HG02970 (cell line): ENCODE results near the gene SKP1.

Experiments used
- ATAC-seq: cut with Tn5 transposase; IDR thresholded peaks from one replicate; pipeline ENCODE4 v1.9.1; 2021; ENCODE audit warnings: mild to moderate bottlenecking, moderate library complexity, moderate number of reproducible peaks; ENCODE audit not compliant: unreplicated experiment, low FRiP score

Gene SKP1

DNA sequence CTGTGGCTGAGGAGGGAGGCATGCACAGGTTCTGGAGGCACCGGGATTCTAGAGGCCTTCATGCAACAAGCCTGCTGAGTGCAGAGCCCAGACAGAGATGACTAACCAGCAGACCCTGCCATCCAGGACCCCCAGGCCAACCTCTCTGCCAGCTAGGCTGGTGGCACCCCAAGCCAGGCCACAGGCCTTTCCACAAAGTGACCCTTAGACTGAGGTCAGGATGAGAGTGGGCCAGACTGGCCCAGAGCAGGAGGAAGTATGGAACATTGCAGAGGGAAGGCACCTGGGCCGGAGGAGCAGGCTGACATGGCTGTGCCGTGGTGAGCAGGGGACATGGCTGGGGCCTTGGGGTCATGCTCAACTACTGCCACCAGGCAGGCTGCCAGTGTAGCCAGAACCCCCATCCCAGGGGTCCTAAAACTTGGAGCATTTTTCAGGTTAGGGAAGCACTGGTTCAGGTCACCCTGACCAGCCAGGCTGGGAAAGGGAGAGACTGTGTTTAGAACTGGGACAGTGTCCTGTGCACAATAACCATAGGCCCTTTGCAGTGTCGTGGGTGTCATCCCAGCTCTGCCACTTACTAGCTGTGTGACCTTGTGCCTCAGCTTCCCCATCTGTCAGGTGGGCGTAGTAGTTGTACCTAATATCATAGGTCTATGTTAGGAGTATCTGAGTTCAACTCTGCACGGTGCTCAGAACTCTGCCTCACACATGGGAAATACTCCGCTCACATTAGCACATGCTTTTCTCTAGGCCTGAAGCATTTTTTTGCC lies 45.0 kb downstream of the SKP1 start:
- ATAC-seq, result no peak

DNA sequence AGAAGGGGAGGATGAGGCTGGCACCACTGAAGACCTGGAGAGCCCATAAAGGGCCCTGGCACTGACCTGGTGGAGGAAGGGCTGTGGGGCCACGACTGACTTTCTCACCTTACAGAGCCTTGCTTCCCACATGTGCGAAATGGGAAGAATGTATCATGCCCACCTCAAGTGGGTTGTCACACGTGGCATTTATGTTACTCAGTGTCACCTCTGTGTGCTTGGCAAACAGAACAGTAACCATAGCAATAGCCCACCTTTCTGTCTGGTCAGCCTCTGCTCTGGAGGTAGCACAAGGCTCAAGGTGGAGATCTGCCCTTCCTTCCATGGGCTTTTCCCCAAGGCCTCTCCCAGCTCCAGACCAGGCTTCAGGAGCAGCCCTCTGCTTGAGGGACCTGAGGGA lies 45.6 kb downstream of the SKP1 start:
- ATAC-seq, result no peak

DNA sequence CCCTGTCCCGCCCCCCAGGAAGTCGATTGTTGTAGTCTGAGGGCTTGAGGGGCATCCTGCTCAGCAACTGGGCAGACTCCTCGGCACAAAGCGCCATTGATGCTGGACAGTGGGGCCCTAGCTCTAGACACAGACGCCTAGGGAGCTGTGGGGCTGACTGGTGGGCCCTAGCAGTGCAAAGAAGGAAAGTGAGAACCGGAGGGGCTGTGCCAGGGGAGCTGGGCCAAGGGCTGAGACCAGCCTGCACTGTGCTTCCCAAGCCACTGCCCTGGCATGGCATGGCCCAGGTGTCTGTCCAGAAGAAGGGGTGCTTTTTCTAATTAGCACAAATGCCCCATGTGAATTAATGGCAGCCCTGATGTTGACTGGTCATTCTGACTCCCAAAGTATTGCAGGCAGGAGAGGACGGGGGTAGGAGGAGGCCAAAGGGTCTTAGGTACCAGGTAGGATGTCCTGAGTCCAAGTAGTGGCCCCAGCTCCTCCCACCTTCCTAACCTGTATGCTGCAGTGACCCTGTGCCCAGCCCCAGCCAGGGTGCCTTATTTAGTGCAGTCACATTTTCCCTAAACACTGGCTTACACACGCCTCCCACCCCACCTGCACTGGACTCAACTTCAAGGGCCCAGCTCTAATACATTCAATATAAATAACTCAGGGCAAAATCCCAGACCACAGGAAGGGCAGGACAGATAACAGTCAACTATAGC lies 46.4 kb downstream of the SKP1 start:
- no peak for ATAC-seq

DNA sequence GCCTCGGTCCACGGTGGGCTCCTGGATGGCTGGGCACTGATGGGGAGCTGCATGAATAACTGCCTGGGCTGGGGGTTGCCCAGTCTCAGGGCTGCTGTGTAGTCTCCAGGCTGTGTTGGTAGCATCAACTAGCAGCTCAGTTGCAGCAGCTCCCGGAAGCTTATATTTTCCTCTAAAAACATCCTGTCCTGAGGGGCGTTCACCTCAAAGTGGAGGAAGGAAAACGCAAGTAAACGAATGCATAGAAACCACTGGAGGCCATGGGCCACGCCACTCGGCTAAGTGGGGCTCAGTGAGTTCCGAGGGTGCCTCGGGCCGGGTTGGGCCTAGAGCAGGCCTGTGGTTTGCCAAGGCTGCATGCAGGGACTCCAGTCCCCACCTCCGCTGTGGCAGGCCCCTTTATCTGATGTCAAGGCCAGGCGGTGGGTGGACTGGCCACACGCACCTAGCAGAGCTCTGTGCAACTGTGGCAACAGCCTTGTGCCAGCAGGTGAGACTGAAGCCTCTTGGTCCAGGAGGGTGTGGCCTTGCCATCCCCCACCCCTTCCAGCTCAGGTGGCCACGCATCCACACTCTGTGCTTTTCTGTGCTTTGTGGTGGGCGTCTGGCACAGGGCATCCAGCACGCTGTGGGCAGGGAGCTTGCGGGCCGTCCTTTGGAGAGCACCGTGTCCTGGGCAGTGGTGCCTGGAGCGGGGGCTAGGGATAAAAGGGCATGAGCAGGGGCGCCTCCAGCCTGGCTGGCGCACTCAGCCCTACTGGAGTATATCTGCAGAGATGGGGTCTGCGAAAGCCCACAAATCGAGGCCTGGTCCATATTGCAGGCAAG lies 47.1 kb downstream of the SKP1 start:
- no peak for ATAC-seq

DNA sequence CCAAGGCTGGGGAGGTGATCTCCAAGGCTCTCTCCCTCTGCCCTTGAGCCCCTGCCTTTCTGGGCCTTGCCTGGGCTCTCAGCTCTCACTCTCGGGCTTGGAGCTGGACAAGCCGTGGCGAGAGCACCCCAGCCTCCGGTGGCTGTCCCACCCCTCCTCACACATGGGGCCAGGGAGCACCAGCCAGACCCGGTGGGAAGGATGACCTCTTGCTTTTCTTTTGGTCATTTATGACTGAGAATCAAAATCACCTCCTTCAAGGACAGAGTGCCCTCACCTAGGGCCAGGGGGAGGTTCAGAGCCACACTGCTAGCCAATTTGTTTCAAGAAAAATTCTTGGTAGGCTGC lies 48.1 kb downstream of the SKP1 start:
- ATAC-seq, result no peak

DNA sequence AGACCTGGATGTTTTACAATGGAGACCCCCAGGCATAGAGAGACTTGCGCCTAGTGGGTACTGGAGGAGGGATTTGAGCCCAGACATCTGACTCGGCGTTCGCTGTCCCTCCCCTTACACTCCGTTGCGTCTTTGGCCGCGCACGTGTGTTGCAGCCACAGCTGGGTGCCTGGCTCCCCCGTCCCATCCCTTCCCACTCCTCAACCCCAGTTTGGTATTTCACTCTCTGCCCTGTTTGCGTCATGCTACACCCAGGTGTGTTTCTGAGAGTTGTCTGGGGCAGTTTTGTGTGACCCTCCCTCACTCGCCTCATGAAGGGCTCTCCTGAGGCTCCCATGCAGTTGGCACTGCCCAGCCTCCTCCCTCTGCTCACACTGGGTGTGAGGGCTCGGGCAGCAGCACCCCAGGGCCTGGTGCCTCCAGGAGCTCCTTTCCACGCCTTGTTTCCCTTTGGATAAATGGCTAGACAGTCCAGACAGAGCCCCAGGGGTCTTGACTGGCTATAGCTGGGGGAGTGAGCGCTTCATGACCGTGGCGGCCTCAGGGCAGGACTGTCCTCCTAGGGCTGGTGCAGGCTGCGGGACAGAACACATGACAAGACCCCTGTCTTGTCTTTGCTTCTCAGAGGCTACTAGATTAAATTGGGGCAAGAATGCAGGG lies 48.6 kb downstream of the SKP1 start:
- no peak for ATAC-seq

DNA sequence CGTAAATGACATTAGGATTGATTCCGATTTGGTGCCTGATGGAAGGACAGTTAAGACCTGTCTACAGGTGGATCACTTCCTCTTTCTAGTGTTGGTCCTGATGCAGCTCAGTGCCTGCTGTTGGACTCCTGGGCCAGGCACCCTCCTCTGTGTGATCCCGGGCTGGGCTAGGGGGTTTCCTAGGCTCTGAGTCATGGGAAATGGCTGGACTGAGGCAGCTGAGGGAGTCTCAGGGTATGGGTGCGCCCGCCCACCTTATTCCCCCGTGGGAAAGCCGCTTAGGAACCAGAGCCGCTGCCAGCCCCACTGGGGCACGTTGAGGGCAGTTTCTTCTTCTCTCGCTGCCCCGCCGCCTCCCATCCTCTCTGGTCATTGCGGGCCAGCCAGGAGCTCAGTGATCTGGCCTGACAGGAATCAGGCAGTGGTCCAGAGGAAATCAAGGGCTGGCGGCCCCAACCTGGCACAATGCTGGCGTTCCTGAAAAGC lies 49.3 kb downstream of the SKP1 start:
- no peak for ATAC-seq

DNA sequence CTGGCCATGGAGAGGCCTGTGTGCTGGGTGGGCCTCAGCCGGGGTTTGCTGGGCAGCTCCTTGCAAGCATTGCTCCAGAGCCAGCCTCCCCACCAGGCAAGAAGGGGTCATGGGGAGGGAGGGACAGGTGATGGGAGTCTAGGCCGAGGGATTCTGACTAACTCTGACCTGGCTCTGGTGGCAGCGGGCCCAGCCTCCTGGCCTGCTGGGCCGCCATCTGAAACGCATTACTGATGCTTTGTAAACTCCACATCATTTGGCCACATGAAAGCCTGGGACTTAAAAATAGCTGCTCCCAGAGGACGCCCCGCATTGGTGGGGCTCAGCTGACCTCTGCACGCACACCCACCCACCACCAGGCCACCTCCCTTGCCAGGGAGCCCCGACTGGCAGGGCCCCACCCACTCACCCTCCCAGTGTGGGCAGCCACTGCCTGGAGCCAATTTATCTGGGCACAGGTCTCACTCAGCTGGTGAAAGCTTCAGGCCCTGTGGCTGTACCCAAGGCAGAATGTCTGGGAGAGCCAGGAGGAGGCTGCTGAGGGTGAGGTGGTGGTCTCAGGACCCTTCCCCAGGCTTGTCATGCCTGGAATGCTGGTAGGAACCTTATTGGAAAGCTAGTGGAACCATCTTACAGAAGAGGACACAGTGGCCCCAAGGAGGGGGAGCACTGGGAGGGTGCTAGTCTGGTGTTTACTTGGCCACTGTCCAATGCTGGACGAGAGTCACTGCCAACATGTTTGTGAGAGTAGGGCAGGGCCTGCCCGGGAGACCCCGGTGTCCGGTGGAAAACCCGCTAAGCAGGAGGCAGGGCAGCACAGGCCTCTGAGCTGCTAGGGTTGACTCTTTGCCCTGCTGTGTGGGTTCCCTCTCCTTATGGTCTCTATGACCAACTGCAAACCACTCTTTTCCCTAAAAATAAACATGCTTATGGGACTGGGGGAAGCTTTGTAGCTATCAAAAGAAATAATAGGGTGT lies 51.4 kb downstream of the SKP1 start:
- no peak for ATAC-seq

DNA sequence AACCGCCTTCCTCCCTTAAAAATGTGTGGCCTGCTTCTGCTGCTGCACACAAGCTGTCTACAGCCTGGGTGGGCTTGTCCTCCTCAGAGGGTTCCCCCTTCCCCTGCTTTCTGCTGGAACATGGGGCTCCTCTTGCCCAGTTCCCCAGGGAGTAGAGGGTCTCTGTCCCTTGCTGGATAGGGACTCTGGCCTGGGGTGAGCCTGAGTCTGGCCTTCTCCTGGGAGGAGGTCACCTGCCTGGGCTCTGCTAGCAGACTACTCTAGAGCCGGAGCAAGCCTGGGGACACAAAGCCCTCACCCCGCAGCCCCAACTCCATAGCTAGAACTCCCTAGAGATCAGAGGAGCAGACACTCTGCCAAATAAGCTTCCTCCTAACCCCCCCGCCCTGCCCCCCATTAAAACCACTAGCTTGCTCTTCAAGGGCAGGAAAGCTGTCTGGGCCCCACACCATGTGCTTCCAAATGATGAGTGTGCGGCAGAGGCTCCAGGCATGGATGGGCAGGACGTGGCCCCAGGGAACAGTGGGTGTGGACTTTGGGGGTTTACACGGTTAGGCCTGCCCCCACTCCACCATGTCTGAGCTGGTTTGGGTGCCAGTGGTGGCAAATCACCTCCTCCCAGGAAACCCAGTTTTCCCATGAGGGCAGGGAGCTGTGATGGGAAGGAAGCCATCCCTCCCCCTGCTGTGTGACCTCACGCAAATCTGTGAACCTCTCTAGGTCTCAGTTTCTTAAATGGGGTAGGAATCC lies 52.3 kb downstream of the SKP1 start:
- ATAC-seq, result no peak

DNA sequence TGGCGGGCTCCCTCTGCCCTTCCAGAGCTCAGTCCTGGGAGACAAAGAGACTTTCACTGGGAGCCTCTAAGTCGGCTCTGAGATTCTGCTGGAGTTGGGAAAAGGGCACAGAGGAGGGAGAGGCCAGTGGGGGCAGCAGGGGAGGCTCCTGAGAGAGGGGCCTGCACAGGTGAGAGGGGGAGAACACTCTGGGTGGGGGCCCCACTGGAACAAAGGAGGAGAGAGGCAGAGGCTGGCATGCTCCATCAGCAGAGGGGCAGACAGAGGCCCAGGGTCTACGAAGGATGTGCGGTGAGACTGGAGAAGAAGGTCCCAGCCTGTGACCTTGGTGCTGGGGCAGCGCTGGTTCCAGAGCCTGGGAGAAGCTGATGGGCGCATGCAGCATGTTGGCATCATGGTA lies 53.4 kb downstream of the SKP1 start:
- ATAC-seq, result no peak

DNA sequence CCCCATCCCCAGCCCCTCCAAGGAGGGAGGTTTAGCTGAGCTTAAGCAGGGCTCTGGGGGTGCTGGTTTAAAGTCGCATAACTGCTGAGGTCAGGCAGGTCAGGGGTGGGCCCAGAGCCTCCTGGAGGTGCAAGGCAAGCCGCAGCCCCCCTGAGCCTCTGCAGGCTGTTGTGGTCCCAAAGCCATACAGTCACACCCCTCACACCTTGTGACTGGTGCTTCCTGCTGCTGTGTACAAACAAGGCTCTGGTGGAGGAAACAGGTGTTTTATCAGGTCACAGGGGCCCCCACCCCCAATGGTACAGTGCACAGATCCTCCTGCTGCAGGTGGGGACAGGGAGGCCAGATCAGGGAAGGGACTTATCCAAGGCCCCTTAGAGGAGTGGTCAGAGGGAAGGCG lies 54.2 kb downstream of the SKP1 start:
- ATAC-seq, result no peak

DNA sequence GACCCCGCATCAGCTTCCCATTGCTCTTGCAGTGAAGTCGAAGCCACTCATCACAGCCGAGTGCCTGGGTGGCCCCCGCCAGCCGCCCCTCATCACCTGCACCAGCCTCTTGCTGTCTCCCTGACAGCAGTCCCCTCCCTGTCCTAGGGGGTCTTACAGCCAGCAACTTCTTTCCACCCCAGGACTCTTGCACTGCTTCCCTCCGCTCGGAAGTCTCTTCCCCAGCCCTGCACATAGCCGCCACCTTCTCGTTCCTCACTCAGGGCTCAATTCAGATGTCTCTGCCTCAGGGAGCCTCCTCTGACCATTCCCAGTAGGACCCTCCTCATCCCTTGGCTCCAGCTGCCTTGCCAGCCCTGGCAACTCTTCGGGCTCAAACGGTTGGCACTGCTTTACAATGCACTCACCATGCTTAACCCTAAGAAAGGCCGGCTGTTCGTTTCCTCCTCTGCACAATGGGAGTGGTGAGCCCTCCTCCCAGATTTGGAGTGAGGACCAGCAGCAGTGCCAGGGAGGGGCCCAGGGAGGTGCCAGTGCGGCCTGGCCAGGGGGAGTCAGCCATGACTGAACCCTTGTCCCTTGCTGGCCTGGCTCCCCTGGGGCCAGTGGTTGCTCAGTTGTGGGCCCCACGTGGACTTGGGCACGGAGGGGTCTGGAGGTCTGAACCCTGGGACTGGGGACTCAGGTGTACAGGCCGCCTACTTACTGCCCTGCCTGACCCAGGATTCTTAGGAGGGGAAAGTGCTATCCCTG lies 56.2 kb downstream of the SKP1 start:
- no peak for ATAC-seq

DNA sequence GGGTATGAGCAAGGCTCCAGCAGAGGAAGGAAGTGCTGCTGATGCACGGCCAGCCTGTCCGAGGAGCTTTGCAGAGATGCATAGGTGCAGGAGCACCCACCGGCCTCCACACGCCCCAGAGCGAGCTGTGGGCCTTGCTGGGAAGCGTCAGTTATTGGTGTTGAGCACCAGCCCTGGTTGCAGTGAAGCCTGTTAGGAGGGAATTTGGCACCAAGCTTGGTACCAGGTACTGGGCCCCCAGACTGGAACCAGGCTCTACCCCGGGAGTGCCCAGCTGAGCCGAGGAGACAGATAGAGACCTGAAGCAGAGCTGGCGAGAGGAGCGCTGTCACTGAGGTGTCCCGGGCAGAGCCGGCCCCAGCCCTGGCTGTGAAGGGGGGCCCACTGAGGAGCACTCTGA lies 57.0 kb downstream of the SKP1 start:
- no peak for ATAC-seq

DNA sequence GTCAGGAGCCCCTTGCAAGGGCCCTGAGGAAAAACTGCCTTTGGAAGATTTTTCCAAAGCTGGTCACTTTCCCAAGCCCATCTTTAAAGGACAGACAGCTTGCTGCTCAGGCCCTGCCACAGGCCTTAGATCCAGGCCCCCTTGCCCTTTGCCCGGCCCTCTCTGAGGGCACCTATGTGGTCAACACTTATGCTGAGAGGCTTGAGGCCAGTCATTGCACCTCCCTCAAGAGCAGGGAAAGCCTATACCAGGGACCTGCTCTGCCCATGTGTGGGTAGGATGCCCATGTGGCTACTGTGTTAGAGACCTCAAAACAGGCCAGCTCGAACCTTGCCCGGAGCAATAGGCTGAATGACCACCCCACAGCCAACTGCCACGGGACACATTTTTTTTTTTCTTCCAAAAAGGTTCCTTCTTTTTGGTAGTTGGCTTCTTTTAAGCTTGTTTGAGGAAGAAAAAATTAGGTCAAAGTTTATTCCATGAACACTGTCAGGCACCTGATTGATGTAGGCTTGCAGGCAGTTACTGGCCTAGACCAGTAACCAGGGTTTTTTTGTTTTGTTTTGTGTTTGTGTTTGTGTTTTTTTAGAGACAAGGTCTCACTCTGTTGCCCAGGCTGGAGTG lies 58.4 kb downstream of the SKP1 start:
- no peak for ATAC-seq

DNA sequence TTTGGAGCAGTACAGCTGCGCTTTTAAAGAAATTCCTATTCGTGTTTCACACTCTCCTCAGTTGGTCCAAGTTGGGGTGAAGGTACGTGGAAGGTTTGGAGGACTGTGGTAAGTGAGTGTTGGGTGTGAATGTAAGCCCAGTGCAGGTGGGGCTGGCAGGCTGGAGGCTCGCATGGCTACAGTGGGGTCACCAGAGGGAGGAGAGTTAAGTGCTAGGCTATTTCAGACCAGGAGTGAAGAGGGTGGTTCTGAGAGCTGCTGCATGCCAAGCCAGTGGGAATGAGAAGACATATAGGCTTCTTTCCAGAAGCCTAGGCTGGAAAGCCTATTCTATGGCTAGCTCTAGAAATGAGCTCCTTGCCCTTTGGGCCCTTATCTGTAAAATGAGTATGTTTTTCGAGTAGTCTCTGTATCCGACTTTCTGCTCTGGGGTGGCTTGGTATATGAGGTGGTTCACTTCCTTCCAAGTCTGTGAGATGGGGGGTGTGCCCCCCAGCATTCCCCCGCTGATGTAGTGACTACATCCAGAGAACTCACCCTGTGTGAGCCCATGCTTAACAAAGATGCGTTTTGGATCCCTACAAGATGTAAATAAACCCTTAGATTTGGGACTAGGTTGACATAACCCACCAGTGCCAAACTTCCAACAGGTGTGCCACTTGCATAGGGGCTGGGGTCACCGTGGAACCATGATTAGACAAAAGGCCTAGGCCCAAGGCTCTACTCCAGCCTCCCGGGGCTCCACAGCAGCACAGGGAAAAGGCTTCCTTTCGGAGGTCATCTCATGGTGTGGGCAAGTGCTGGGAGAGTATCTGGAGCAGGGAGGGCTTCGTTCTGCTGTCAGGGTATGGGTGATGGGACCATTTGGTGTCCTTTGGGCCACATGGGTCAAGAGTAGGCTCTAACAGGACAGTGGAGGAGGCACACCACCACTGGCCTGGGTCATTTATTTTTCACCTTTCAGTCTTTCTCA lies 59.7 kb downstream of the SKP1 start:
- no peak for ATAC-seq

DNA sequence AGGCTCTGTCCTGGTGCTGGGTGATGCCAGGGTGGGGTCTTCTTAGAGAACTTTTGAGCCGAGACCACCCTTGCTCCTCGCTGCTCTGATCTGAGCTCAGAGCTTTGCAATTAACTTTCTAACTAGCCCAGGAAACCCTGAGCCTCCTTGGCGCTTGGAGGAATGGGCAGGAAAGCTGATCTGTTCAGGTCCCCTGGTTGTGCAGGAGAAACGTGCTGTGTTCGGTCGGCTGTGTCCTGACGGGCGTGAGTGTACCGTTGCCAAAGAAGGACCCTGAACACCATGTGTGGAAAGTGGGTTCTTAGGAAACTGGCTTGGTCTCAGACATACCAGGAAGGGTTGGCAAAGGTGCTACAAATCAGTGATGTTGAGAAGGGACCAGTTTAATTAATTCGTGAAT lies 60.5 kb downstream of the SKP1 start:
- no peak for ATAC-seq

DNA sequence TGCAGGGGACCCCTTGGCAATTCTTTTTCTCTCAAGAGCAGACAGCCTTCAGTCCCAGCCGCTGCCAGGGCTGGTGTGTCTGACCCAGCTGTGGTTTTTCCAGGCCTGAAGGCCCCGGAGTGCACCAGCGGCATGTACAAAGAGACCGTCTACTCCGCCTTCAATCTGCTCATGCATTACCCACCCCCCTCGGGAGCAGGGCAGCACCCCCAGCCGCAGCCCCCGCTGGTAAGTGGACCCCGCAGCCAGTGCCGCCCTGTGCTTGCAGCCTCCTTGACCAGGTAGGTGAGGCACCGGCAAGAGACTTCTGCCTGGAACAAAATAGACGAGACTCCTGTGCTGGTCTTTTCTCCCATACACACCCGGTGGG lies 61.0 kb downstream of the SKP1 start:
- no peak for ATAC-seq
